Heart left ventricle (tissue), 16 donors: Measurements from ENCODE around the gene UGT3A2. TPM values are rescaled to one million over a fixed set of nuclear protein-coding genes. Genes with fewer than 3 reads are reported as not detected.

Experiments
- ATAC-seq, 4 donors: fragments of 200-7000 bp; cut with Tn5 transposase; one replicate each; pipeline ENCODE4 v1.9.1; 2020 to 2022; ENCODE audit warnings: moderate library complexity in 4 of 4, mild to moderate bottlenecking in 3 of 4, moderate number of reproducible peaks in 1 of 4
- DNase-seq, 5 donors: peaks; one replicate each; pipeline ENCODE4 v3.0.0-alpha.2; 2020
- H3K27ac ChIP-seq, 12 donors: fragments of 200-600 bp; sonication (generic) in 4 of 12; one replicate each; pipeline versions ENCODE4 v1.5.0 to v1.8.0; 2016 to 2022; ENCODE audit warnings: mild to moderate bottlenecking in 2 of 12
- H3K27me3 ChIP-seq, 9 donors: fragments of 200-600 bp; sonication (generic) in 2 of 9; one replicate each; pipeline versions ENCODE4 v1.5.1 to v1.8.0; 2016 to 2022; ENCODE audit warnings: mild to moderate bottlenecking in 3 of 9
- H3K36me3 ChIP-seq, 9 donors: fragments of 200-600 bp; sonication (generic) in 2 of 9; one replicate each; pipeline versions ENCODE4 v1.5.0 to v1.8.0; 2018 to 2022; ENCODE audit warnings: mild to moderate bottlenecking in 2 of 9
- H3K4me1 ChIP-seq, 12 donors: fragments of 200-600 bp; sonication (generic) in 4 of 12; one replicate each; pipeline versions ENCODE4 v1.5.0 to v1.8.0; 2016 to 2022; ENCODE audit warnings: mild to moderate bottlenecking in 3 of 12
- H3K4me3 ChIP-seq, 12 donors: fragments of 200-600 bp; sonication (generic) in 4 of 12; one replicate each; pipeline versions ENCODE4 v1.5.0 to v1.8.0; 2017 to 2022; ENCODE audit warnings: mild to moderate bottlenecking in 9 of 12, moderate library complexity in 4 of 12
- H3K9me3 ChIP-seq, 12 donors: fragments of 200-600 bp; sonication (generic) in 4 of 12; one replicate each; pipeline versions ENCODE4 v1.5.0 to v1.8.0; 2016 to 2022; ENCODE audit warnings: mild to moderate bottlenecking in 1 of 12
- POLR2A ChIP-seq, 2 donors: fragments of 450-650 bp; IDR thresholded peaks; one replicate each; pipeline ENCODE4 v1.6.1; 2017; ENCODE audit warnings: antibody characterized with exemption in 2 of 2, mild to moderate bottlenecking in 2 of 2, moderate library complexity in 2 of 2
- WGBS, 4 donors: extraction: QIAGEN DNeasy Blood & Tissue Kit in 2 of 4; methylation state at CpG; one replicate each; pipeline versions ENCODE4 v1.1.5 to v1.1.7; 2013 to 2018; 5-methylcytosine and 5-hydroxymethylcytosine counted together
- intact Hi-C, 10 donors: fragments of 100-400 bp; cut with DNase I; formaldehyde crosslinking; loops; one replicate each; pipeline versions ENCODE4 v1.11.1 to v1.14.2; 2022
- polyA plus RNA-seq, 2 donors: library from polyadenylated mRNA; stranded (reverse); fragments of 200-250 nt; gene quantifications; one replicate each; pipeline ENCODE4 v1.2.3, GENCODE V29; 2013
- total RNA-seq, 9 donors: library from RNA; depleted of rRNA in 2 of 9; stranded (reverse); fragments of >200 nt in 2 of 9; fragmentation: NEBNext Ultra II Directional in 3 of 9; extraction: Animal tissue kit (Norgen Biotek cat#: 25700) in 3 of 9; gene quantifications; one replicate each; pipeline versions ENCODE4 v1.1.0 to v1.2.4, GENCODE V29; 2016 to 2023
- TF ChIP-seq, protein P1 (sequence below), 12 donors: fragments of 200-600 bp; sonication (generic) in 4 of 12; IDR thresholded peaks; one replicate each; pipeline versions ENCODE4 v1.5.0 to v1.8.0; 2018 to 2022; ENCODE audit warnings: antibody characterized with exemption in 12 of 12, mild to moderate bottlenecking in 5 of 12
- donor health status: ischemic (EF 13 %, LVEDD 7.1; RV severe dilation, severe dysfunction).
- donor health status: healthy with polysubstance abuse.
- donor health status: DM: no; HTN: yes; CAD: no.
- donor health status: DM: no; HTN: no; CAD: no.
- donor health status: ischemic (EF 25% LVEDD 6.9; RV normal size, moderate dysfunction).
- donor health status: ischemic (EF 25% LVEDD 5.7; RV mildly dilated, moderate dysfunction).
- donor health status: healthy.
- donor health status: DM: yes; HTN: yes; CAD: no.
- donor health status: ischemic (EF 35%, LVEDD 5.7; RV mildly dilated, moderate dysfunction).
- donor health status: nonischemic (EF 11% LVEDD 7.7; RV severe dilation, severe dysfunction).
- donor health status: DM: yes; HTN: yes; CAD: no.
- donor health status: PGD.
- donor health status: ischemic (EF 29% LVEDD 5.4; RV normal size, mild dysfunction).
- donor health status: nonischemic (EF 23%, LVEDD 6.1; RV moderate dilation, normal function).

Gene UGT3A2
- total and polyA plus RNA-seq, 11 donors, result 0.32 TPM; not detected in 10

DNA sequence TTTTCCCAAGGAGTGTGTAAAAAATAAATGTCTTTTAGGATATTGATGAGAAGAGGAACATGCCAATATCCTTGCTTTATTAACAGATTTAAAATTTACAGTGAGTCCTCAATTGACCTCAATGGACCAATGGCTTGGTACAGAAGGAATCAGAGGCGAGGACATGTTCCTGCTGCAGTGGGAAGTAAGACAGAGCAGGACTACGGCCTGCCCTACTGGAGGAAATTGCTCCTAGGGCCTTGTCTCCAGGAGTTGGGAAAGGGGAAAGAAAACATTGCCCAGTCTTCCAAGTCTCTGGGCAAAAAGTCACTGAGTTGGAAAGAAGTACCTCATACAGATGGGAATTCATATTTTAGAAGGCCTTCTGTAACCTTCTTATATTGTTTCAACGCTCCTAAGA lies 33.1 kb upstream of the UGT3A2 start:
- WGBS, 4 donors, result 81 to 92% (median 87%) methylated on average over 3 of the region's 3 CpGs
- Histone ChIP-seq H3K9me3 (peaks cover 0 to 5% (median 0%) of the 10 kb centered on the region in 12 donors), H3K27me3 (no peaks in the 10 kb centered on the region), H3K27ac (no peak overlapping the region), H3K4me3 (no peak overlapping the region), H3K36me3 (peaks cover 0 to 44% (median 12%) of the 10 kb centered on the region in 9 donors), H3K4me1 (no peaks in the 10 kb centered on the region)
- intact Hi-C loops, result no loop called here
- DNase-seq (no peak), ATAC-seq (no peak)
- TF ChIP-seq POLR2A (IDR thresholded peaks at IDR 0.05), result no peak
- TF ChIP-seq, protein P1, sequence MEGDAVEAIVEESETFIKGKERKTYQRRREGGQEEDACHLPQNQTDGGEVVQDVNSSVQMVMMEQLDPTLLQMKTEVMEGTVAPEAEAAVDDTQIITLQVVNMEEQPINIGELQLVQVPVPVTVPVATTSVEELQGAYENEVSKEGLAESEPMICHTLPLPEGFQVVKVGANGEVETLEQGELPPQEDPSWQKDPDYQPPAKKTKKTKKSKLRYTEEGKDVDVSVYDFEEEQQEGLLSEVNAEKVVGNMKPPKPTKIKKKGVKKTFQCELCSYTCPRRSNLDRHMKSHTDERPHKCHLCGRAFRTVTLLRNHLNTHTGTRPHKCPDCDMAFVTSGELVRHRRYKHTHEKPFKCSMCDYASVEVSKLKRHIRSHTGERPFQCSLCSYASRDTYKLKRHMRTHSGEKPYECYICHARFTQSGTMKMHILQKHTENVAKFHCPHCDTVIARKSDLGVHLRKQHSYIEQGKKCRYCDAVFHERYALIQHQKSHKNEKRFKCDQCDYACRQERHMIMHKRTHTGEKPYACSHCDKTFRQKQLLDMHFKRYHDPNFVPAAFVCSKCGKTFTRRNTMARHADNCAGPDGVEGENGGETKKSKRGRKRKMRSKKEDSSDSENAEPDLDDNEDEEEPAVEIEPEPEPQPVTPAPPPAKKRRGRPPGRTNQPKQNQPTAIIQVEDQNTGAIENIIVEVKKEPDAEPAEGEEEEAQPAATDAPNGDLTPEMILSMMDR (IDR thresholded peaks at IDR 0.05), result no peak

- DNase-seq, result no peak
- H3K36me3 ChIP-seq, result peaks cover 0 to 12% (median 0%) of the 10 kb centered on the region in 9 donors
- no peak overlapping the region for H3K27ac ChIP-seq
- H3K27me3 ChIP-seq, result no peaks in the 10 kb centered on the region
- ATAC-seq, result no peak
- intact Hi-C loops, result no loop called here
- no peaks in the 10 kb centered on the region for H3K4me1 ChIP-seq
- peaks cover 0 to 8% (median 0%) of the 10 kb centered on the region in 12 donors for H3K9me3 ChIP-seq
- no peak overlapping the region for H3K4me3 ChIP-seq
- TF ChIP-seq, protein P1 (IDR thresholded peaks at IDR 0.05), result no peak
- TF ChIP-seq POLR2A (IDR thresholded peaks at IDR 0.05), result no peak
Measured at GRCh38 chr5:36096486-36096885, 29.8 kb upstream of the UGT3A2 start.

DNA sequence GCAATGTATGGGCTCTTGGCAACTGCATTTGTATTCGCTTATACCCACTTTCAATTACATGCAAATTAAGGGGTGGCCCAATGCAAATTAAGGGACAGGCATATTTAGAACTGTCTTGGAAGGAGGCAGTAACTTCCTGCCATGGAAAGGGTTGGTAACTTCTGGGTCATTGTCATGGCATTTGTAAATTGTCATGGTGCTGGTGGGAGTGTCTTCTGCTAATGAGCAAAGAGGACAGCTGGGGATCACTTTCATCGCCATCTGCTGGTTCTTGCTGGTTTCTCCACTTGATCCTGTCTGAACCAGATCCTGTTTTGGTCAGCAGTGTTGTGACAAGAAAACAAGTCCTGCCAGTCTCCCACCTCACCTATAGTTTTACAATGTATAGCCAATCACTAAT lies 23.3 kb upstream of the UGT3A2 start:
- TF ChIP-seq, protein P1 (IDR thresholded peaks at IDR 0.05), result peak in 1 of 12 donors; percentile 2
- no peak for TF ChIP-seq POLR2A (IDR thresholded peaks at IDR 0.05)
- H3K36me3 ChIP-seq, result no peaks in the 10 kb centered on the region
- H3K27me3 ChIP-seq, result peaks cover 0 to 3% (median 0%) of the 10 kb centered on the region in 9 donors
- WGBS, 4 donors, result 64 to 79% (median 70%) methylated on average over 2 of the region's 2 CpGs
- no peak for ATAC-seq
- H3K4me1 ChIP-seq, result no peaks in the 10 kb centered on the region
- no peak overlapping the region for H3K27ac ChIP-seq
- intact Hi-C loops, result no loop called here
- H3K9me3 ChIP-seq, result peaks cover 0 to 16% (median 0%) of the 10 kb centered on the region in 12 donors
- no peak for DNase-seq
- no peak overlapping the region for H3K4me3 ChIP-seq

- TF ChIP-seq, protein P1 (IDR thresholded peaks at IDR 0.05), result peak; percentile 26 to 60 (median 48)
- TF ChIP-seq POLR2A (IDR thresholded peaks at IDR 0.05), result no peak
- peaks cover 0 to 12% (median 5%) of the 10 kb centered on the region in 9 donors for H3K27me3 ChIP-seq
- DNase-seq (no peak), ATAC-seq (peak in 2 of 4 donors; percentile 34 to 68)
- intact Hi-C loops, result no loop called here
- H3K27ac ChIP-seq, result no peak overlapping the region
- H3K4me1 ChIP-seq, result no peaks in the 10 kb centered on the region
- 17 to 23% (median 21%) methylated on average over 10 of the region's 10 CpGs for WGBS, 4 donors
- no peak overlapping the region for H3K4me3 ChIP-seq
- no peaks in the 10 kb centered on the region for H3K36me3 ChIP-seq
- no peaks in the 10 kb centered on the region for H3K9me3 ChIP-seq
Measured at GRCh38 chr5:36079200-36079781, 12.6 kb upstream of the UGT3A2 start.
